HG02970 (cell line): ENCODE measurements around the gene KLRF2.
"Not testable (repeated sequence)": the region's sequence is repeated elsewhere in the genome, so short reads cannot be mapped to it uniquely, and the experiment has no call there.

Source experiments
- ATAC-seq: cut with Tn5 transposase; IDR thresholded peaks from one replicate; pipeline ENCODE4 v1.9.1; 2021; ENCODE audit warnings: mild to moderate bottlenecking, moderate library complexity, moderate number of reproducible peaks; ENCODE audit not compliant: unreplicated experiment, low FRiP score

The KLRF2 gene

GRCh38 chr12:9881246-9881645 lies at the start of gene KLRF2:
KLRF2 (plus strand) TSS chr12:9881489; CDS start chr12:9881596, 107 bp downstream.
- ATAC-seq = no peak

- ATAC-seq = no peak
Observed at GRCh38 chr12:9831720-9832119, 49.6 kb upstream of the KLRF2 start.

GRCh38 chr12:9843407-9843806 lies 37.9 kb upstream of the KLRF2 start:
- no peak for ATAC-seq

DNA sequence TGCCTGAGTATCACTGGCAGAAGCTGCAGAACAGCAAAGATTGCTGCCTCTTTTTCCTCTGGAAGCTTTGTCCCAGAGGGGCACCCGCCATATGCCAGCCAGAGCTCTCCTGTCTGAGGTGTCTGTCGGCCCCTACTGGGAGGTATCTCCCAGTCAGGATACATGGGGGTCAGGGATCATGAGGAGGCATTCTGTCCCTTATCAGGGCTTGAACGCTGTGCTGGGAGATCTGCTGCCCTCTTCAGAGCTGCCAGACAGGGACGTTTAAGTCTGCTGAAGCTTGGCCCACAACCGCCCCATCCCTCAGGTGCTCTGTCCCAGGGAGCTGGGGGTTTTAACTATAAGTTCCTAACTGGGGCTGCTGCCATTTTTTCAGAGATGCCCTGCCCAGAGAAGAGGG lies 32.4 kb upstream of the KLRF2 start:
- ATAC-seq = no peak

GRCh38 chr12:9851050-9851449 lies 30.2 kb upstream of the KLRF2 start:
- no peak for ATAC-seq

DNA sequence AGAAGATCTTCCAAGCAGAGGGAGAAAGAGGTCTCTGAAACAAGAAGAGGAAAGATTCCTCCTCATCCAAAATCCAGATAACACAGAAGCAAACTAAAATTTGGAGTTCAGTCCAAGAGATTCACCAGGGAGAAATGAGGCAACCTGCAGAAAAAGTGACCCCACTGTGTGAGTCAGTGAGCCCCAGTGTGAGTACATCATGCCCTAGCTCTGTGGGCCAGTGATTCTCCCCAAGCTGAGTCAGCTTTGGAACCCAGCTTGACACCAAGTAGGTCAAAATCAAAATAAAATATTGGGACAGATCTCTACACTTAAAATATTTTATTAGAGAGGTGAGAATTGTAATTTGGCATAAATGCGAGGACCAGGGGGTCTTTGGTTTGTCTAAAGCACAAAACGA lies 29.4 kb upstream of the KLRF2 start:
- ATAC-seq = no peak

GRCh38 chr12:9856151-9856550 lies 25.1 kb upstream of the KLRF2 start:
- no peak for ATAC-seq

DNA sequence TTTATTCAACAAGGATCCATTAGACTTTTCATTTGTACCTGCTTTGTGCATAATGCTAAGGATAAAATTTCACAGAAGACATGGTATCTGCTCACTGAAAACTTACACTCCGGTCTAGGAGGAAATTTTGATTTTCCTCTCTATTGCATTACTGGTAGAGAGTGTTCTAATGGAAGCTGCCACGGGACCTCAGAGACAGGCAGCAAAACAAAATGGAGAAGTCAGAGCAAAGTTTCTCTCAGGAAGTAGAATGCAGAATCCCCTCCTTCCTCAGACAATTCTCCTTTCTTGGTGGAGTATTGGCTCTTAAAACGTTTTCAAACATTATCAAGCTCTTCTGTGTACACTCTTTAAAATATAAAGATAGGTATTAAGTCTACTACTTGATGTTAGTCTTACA lies 24.4 kb upstream of the KLRF2 start:
- no peak for ATAC-seq

DNA sequence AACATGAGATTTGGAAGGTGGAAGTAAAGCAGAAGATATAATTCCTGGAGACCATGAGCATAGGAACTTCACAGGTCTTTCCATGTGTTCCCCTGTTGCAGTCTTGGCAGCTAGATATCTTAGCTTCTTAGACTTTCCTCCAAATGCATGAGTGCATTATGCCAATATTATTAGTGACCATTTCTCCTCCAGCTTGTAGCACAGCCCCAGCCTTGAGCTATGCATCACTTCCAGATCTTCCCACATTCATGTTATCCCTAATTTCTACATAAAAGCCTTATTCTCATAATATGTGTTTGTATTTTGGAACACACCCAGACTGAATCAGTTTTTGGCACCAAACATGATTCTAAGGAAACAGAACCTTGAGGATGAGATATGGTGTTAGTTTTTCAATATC lies 23.2 kb upstream of the KLRF2 start:
- ATAC-seq = no peak

- no peak for ATAC-seq
Observed at GRCh38 chr12:9864913-9865675, 16.2 kb upstream of the KLRF2 start.

DNA sequence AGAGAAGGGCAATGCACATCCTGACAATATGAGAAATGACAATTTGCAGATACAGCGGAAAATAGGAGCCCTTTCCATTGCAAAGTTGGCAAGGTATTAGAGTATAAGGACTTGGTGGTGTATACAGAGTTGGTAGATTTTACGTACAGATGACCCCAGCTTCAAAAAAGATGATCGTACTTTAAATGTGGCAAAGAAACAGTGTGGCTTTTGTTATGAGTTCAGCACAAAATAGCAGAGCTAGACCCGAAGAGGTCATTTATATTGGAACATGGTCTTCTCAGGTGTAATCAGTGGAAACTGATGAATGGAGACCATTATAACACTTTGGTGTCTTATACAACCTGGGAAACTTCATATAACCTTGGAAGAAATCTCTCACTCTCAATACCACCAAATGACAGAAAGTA lies 14.4 kb upstream of the KLRF2 start:
- no peak for ATAC-seq

DNA sequence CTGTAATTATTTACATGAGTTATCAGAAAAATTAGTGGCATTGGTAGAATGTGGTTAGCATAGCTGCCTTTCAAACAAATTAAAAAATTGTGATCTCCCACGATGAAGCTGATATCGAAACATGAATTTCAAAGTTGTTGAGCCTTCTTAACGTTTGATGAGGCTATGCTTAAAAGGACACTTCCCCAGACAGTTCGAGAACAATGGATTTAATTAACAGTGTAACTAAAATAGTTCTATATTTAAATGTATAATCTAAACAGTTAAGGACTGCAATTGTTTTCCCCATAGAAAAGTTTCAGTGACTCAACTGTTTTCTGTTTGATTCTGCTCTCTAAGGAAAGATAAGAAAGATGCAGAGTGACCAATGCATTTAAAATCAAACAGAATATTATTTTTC lies 13.8 kb upstream of the KLRF2 start:
- no peak for ATAC-seq

DNA sequence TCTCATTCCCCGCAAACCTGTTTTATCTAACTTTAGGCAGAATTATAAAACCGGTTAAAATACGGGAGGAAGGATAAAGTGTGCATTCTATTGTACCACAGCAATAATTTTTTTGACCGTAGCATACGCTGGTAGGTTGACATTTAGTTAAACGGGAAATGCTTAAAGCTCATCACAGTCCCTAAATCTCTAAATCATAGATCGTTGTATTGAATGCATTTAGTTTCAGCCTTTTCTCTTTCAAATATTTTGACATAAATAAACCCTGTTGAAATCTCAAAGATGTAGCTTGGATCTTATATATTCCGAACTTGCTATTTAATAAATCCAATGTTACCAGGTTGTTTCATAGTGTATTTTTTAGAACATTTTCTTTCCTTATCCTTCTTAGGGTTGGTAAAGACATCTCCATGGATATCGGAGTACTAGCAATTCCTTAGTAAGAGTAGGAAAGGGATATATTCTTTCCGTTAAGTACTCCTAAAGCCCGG lies 12.9 kb upstream of the KLRF2 start:
- ATAC-seq = no peak

DNA sequence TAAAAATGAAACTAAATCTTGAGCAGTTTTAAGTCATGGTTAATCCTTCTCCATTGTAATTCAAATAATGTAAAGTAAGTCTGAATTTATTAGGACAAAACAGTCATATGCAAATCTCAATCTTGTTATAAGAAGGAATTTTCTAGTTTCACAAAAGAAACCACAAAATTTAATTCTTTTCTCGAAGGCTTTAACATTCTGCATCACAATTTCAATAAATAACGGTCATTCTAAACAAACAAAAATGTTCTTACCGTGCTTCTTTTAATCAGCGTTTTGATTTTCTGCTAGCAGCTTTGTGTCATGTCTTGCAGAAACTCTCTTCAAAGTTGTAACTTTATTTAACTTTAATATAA lies 12.4 kb upstream of the KLRF2 start:
- ATAC-seq = no peak

DNA sequence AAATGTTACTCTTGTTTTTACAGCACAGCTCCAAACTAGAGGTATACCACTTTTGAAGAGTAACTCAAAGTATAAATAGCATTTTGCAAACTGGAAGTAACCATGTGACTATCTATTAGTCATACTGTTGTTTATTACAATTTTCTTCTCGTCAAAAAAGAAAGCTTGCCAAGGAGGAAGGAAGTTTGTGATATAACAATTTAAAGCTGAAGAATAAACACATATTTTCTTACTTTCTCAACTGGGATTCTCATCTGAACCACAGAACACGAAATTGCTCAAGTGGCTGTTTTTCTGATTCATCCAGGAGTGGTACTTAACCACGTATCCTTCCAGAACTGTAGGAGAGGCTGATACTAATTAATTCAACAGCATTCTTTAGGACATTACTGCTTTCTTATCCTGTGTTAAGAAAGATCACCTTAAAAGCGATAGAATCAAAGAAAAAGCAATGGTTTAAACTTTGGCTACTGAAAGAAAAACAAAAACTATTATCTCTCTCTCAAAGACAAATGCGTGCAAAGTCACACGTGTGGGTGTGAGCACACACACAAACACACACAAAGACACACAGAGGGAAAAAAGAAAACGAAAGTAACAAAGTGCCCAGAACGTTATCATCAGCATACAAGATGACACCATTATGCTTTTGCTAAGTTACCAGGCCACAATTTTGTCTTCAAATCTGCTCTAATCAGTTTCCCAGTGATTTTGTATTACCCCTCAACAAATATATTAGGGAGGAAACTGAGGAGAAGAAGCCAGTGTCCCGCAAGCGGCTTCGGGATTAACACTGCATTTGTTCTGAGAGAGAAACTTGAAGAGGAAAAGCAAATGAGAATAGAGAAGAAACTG lies 11.8 kb upstream of the KLRF2 start, which contains the start of gene CLEC2B:
TSS of gene CLEC2B (minus strand) at position 48 of the 855 bp plus-strand sequence.
- peak; percentile 45 for ATAC-seq

- no peak for ATAC-seq
Observed at GRCh38 chr12:9870286-9870866, 10.9 kb upstream of the KLRF2 start.

- ATAC-seq = no peak
Observed at GRCh38 chr12:9872162-9872561, 9.1 kb upstream of the KLRF2 start.

- no peak for ATAC-seq
Observed at GRCh38 chr12:9872742-9873141, 8.5 kb upstream of the KLRF2 start.

DNA sequence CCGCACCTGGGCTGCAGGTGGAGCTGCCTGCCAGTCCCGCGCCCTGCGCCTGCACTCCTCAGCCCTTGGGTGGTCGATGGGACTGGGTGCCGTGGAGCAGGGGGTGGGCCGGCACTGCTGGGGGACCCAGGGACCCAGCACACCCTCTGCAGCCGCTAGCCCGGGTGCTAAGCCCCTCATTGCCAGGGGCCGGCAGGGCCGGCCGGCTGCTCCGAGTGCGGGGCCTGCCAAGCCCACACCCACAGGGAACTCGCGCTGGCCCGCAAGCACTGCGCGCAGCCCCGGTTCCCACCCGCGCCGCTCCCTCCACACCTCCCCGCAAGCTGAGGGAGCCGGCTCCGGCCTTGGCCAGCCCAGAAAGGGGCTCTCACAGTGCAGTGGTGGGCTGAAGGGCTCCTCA lies 5.2 kb upstream of the KLRF2 start:
- ATAC-seq = not testable (repeated sequence)

GRCh38 chr12:9880532-9881078 lies 684 bp upstream of the KLRF2 start:
- no peak for ATAC-seq

DNA sequence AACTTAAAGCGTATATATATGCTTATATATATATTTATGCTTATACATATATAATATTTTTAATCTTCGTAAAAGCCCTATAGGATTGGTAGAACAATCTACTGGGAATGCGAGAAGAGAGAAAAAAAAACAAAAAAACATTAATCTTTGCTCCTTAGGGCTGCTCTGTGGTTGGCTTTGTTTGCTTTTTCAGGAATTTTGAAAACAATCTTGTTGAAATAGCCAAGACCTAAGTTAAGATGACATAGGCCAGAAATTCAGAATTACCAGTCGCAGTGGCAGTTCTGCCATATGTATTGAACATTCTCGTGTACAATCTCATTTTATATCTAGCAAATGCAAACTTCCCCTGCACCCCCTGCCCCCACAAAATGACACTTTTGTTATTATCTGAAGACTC lies 699 bp downstream of the KLRF2 start:
- ATAC-seq = no peak
